Measurements from ENCODE around the gene VPS37C. TPM values are rescaled to one million over a fixed set of nuclear protein-coding genes. Genes with fewer than 3 reads are reported as not detected.

VPS37C gene
- total RNA-seq, 1 donor from 2014 or later = 9.9 TPM

DNA sequence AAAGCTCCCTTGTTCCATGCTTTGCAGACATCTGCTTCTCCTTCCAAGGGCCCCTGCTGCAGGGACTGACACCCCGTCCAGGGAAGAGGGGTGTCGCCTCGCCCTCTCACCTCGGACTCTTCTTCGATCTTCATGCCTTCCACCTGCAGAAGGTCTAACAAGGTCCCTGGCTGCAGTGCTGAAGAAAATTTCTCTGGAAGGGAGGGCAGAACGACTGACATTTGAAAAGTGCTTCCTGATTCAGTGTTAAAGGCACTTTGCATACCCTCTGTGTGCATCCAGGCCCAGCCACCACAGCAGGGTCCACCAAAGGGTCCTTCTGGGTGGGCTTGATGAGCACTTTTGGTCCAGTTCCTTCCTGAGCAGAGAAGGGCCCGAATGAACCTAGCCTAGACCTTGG lies 28.1 kb downstream of the VPS37C start:
- TF ChIP-seq EZH2 (IDR thresholded peaks at IDR 0.05) (no peak), EZH2phosphoT487 (IDR thresholded peaks at IDR 0.05) (no peak)
- TF ChIP-seq, protein P1, sequence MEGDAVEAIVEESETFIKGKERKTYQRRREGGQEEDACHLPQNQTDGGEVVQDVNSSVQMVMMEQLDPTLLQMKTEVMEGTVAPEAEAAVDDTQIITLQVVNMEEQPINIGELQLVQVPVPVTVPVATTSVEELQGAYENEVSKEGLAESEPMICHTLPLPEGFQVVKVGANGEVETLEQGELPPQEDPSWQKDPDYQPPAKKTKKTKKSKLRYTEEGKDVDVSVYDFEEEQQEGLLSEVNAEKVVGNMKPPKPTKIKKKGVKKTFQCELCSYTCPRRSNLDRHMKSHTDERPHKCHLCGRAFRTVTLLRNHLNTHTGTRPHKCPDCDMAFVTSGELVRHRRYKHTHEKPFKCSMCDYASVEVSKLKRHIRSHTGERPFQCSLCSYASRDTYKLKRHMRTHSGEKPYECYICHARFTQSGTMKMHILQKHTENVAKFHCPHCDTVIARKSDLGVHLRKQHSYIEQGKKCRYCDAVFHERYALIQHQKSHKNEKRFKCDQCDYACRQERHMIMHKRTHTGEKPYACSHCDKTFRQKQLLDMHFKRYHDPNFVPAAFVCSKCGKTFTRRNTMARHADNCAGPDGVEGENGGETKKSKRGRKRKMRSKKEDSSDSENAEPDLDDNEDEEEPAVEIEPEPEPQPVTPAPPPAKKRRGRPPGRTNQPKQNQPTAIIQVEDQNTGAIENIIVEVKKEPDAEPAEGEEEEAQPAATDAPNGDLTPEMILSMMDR (IDR thresholded peaks at IDR 0.05) = no peak
- Histone ChIP-seq H3K79me2 (ENCODE audit: low read depth) (no peaks in the 10 kb centered on the region), H3K4me1 (peaks cover 4% of the 10 kb centered on the region), H3K27me3 (no peaks in the 10 kb centered on the region), H3K4me3 (no peak overlapping the region), H3K9ac (no peak overlapping the region), H3K4me2 (no peak overlapping the region), H4K20me1 (ENCODE audit: low read depth) (peaks cover 5% of the 10 kb centered on the region), H3K9me3 (ENCODE audit: low read depth) (no peaks in the 10 kb centered on the region), H3K36me3 (no peaks in the 10 kb centered on the region), H3K27ac (no peak overlapping the region), H3F3A (ENCODE audit: low read depth) (no peaks in the 10 kb centered on the region), H2AFZ (replicated peaks) (no peak overlapping the region)
- peaks cover 10% of the 10 kb centered on the region for H3K4me1 Mint-ChIP-seq
- H3K4me3 Mint-ChIP-seq = no peak overlapping the region
- H3K36me3 Mint-ChIP-seq = peaks cover 7% of the 10 kb centered on the region
- DNase-seq (ENCODE audit: low spot score) = no peak
- no peaks in the 10 kb centered on the region for H3K9me3 Mint-ChIP-seq
- H3K27ac Mint-ChIP-seq = no peak overlapping the region
- peaks cover 4% of the 10 kb centered on the region for H3K27me3 Mint-ChIP-seq (ENCODE audit: insufficient read depth, low read depth)

DNA sequence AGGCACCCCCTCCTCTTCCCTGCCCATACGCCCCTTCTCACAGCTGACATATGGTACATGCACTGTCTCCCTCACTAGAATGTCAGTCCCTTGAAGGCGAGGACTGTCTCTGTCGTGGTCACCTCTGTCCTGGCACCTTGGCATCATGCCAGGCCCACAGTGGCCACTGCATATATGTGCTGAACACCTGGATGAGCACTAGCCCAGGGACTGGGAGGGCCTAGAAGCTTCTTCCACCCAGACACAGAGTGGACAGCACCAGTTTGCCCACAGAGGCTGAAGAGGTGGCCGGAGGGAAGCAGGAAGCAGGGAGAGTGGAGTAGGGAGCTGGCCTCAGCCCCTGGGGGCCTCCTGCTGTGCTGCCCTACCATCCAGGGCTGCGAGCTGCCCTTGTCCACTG lies 28.6 kb downstream of the VPS37C start:
- peaks cover 4% of the 10 kb centered on the region for H3K27me3 Mint-ChIP-seq (ENCODE audit: insufficient read depth, low read depth)
- TF ChIP-seq, protein P1 (IDR thresholded peaks at IDR 0.05) = no peak
- TF ChIP-seq EZH2 (IDR thresholded peaks at IDR 0.05) = no peak
- TF ChIP-seq EZH2phosphoT487 (IDR thresholded peaks at IDR 0.05) = no peak
- no peak overlapping the region for H2AFZ ChIP-seq (replicated peaks)
- no peak overlapping the region for H3K4me3 ChIP-seq
- no peak overlapping the region for H3K4me2 ChIP-seq
- H3K4me3 Mint-ChIP-seq = no peak overlapping the region
- H4K20me1 ChIP-seq (ENCODE audit: low read depth) = peaks cover under 1% of the 10 kb centered on the region
- H3K36me3 Mint-ChIP-seq = peaks cover 6% of the 10 kb centered on the region
- no peaks in the 10 kb centered on the region for H3K79me2 ChIP-seq (ENCODE audit: low read depth)
- no peaks in the 10 kb centered on the region for H3F3A ChIP-seq (ENCODE audit: low read depth)
- H3K4me1 ChIP-seq = peaks cover 4% of the 10 kb centered on the region
- no peaks in the 10 kb centered on the region for H3K27me3 ChIP-seq
- H3K27ac Mint-ChIP-seq = no peak overlapping the region
- no peaks in the 10 kb centered on the region for H3K36me3 ChIP-seq
- H3K9me3 ChIP-seq (ENCODE audit: low read depth) = no peaks in the 10 kb centered on the region
- H3K27ac ChIP-seq = no peak overlapping the region
- DNase-seq (ENCODE audit: low spot score) = no peak
- no peaks in the 10 kb centered on the region for H3K9me3 Mint-ChIP-seq
- H3K4me1 Mint-ChIP-seq = peaks cover 10% of the 10 kb centered on the region
- H3K9ac ChIP-seq = no peak overlapping the region

DNA sequence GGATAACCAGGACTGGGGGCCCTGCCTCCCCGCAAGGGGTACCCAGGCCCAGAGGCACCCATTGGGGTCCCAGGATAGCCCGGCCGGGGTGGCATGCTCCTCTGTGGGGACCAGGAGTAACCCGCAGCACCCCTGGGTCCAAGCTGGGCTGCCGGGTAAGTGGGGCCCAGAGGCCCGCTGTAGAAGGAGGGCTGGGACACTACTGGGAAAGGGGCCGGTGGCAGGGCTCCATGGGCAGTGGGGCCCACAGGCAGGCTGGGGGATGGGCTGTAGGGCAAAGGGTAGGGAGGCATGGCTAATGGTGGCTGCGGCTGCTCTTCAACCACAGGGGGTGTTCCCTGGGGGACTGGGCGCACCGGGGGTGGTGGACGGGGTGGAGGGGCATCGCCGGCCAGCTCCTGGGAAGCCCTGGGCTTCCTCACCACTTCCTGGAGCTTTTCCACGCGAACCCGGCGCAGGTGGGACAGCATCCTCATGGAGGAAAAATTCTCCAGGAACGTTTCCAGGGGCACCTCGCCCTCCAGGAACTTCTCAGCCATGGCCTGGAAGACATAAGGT lies 29.1 kb downstream of the VPS37C start:
- H3K4me3 Mint-ChIP-seq = no peak overlapping the region
- H3K4me1 ChIP-seq = peaks cover 4% of the 10 kb centered on the region
- H3K4me1 Mint-ChIP-seq = peaks cover 10% of the 10 kb centered on the region
- H3K9ac ChIP-seq = no peak overlapping the region
- no peak overlapping the region for H3K27ac Mint-ChIP-seq
- no peak for DNase-seq (ENCODE audit: low spot score)
- H3K79me2 ChIP-seq (ENCODE audit: low read depth) = no peaks in the 10 kb centered on the region
- H3K4me2 ChIP-seq = no peak overlapping the region
- H2AFZ ChIP-seq (replicated peaks) = no peak overlapping the region
- H3K36me3 Mint-ChIP-seq = peaks cover 2% of the 10 kb centered on the region
- no peak overlapping the region for H3K27ac ChIP-seq
- no peaks in the 10 kb centered on the region for H4K20me1 ChIP-seq (ENCODE audit: low read depth)
- peaks cover 6% of the 10 kb centered on the region for H3K27me3 Mint-ChIP-seq (ENCODE audit: insufficient read depth, low read depth)
- H3K9me3 ChIP-seq (ENCODE audit: low read depth) = no peaks in the 10 kb centered on the region
- H3K9me3 Mint-ChIP-seq = no peaks in the 10 kb centered on the region
- H3K36me3 ChIP-seq = no peaks in the 10 kb centered on the region
- no peaks in the 10 kb centered on the region for H3F3A ChIP-seq (ENCODE audit: low read depth)
- TF ChIP-seq EZH2 (IDR thresholded peaks at IDR 0.05) = no peak
- TF ChIP-seq EZH2phosphoT487 (IDR thresholded peaks at IDR 0.05) = no peak
- TF ChIP-seq, protein P1 (IDR thresholded peaks at IDR 0.05) = no peak
- H3K27me3 ChIP-seq = no peaks in the 10 kb centered on the region
- no peak overlapping the region for H3K4me3 ChIP-seq
